ENCODE measurements around the gene ANK2.
A peak's percentile ranks its signal among the peaks of the same experiment; 100 is the strongest.

The ANK2 gene

DNA sequence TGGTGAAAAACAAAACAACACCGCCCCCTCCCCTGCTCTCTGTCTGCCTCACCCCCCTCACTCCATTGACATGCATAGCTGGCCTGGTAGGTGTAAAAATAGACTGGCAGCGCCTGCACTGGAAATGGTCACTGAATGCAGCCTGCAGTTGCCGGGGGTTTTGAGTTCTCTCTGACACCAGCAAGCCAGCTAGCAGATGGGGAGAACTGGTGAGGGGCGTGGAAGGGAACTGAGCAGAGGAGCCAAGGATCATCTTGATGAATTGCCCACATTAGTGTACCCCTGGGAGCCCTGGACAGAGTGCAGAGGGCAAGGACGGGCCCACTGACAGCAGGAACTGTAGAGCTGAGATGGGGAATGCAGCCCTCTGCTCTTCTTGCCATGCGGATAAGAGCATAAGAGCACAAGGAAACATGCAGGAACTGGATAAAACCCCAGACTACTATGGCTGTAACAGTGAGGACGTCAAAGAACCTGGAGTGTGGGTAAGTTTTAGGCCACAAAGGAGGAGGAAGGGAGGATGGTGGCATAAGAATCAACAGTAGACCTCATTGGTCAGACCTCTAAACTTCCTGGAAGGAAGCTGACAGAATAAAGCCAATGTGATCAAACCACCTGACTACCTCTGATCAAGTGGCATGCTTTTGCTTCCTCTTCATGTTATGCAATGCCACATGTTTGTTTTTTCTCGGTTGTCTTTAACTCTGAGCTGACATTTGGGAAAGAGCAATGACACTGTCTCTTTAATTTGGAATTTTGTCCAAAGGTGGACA, 96.3 kb downstream of the ANK2 start:
- H3K9me3 Mint-ChIP-seq = no peaks in the 10 kb centered on the region
- DNase-seq = no peak
- no peak overlapping the region for H3K4me3 Mint-ChIP-seq
- no peak overlapping the region for H3K27ac Mint-ChIP-seq
- ATAC-seq = no peak
- H3K4me1 Mint-ChIP-seq = peaks cover 6% of the 10 kb centered on the region
- H3K27me3 Mint-ChIP-seq = no peaks in the 10 kb centered on the region

- peak overlapping the region in 1 of 2 donors; percentile 82 for H3K27ac Mint-ChIP-seq
These were observed 97.5 kb downstream of the ANK2 start for GRCh38 chr4:113146876-113147358.

DNA sequence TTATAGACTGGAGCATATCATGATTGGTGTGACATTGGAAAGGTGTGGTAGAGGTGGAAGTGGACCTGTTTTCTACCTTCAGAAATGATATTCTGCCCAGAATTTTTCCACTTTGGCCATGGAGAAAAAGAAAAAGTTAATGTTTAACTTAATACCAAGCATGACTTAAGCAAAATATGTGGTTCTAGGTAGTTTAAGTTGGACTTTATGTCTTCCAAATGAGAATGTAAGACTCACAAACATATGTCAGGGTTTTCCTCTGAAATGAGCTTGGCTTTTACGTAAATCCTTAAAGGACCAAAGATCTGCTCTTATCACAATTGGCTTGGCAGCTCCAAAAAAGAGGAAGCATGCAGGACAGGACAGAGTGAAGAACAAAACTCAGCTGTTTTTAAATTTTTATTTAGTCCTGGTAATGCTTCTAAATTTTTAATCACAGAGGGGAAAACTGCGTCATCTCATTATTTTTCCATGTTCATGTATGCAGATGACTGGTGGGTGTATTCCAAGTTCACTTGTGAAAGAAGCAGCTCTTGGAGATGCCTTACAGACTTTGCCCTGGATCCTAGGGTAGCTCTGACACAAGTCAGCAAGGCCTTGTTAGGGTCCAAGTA, 98.2 kb downstream of the ANK2 start:
- Mint-ChIP-seq H3K27me3 (no peaks in the 10 kb centered on the region), H3K4me3 (no peak overlapping the region), H3K27ac (no peak overlapping the region), H3K9me3 (no peaks in the 10 kb centered on the region), H3K4me1 (peaks cover 6% of the 10 kb centered on the region)
- DNase-seq (no peak), ATAC-seq (no peak)

More at GRCh38 chr4:113146876-113147358, 97.5 kb downstream of the ANK2 start:
- no peaks in the 10 kb centered on the region for H3K9me3 Mint-ChIP-seq
- peak overlapping the region; percentile 58 to 65 for H3K4me3 Mint-ChIP-seq
- peaks cover 6% of the 10 kb centered on the region for H3K4me1 Mint-ChIP-seq
- H3K27me3 Mint-ChIP-seq = no peaks in the 10 kb centered on the region
- DNase-seq = peak in 1 of 2 donors; percentile 9
- peak; percentile 90 for ATAC-seq

DNA sequence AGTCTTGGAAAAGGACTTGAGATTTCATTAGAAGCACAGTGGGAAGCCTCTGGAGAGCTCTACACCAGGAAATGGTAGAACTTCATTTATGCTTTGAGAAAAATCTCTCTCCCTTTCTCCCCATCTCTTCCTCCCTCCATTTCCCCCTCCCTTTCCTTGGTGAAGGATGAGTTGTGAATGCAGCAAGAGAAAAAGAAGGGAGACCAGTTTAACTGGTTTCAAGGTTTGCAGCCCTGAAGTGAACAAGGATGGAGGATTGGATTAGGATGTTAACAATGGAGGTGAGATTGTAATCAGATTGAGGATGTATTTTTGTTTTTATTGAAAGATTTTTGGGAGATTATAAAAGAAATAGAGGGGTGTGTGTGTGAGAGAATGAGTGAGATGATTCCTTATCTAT, 99.5 kb downstream of the ANK2 start:
- DNase-seq (no peak), ATAC-seq (no peak)
- Mint-ChIP-seq H3K9me3 (no peaks in the 10 kb centered on the region), H3K27me3 (no peaks in the 10 kb centered on the region), H3K27ac (no peak overlapping the region), H3K4me1 (peaks cover 6% of the 10 kb centered on the region), H3K4me3 (no peak overlapping the region)

GRCh38 chr4:113153529-113154101, 104.2 kb downstream of the ANK2 start:
- Mint-ChIP-seq H3K9me3 (no peaks in the 10 kb centered on the region), H3K4me1 (no peaks in the 10 kb centered on the region), H3K27me3 (no peaks in the 10 kb centered on the region), H3K27ac (no peak overlapping the region), H3K4me3 (no peak overlapping the region)
- ATAC-seq (no peak), DNase-seq (no peak)

GRCh38 chr4:113154281-113154680, 104.8 kb downstream of the ANK2 start:
- Mint-ChIP-seq H3K27ac (no peak overlapping the region), H3K27me3 (no peaks in the 10 kb centered on the region), H3K4me3 (no peak overlapping the region), H3K9me3 (no peaks in the 10 kb centered on the region), H3K4me1 (no peaks in the 10 kb centered on the region)
- ATAC-seq (no peak), DNase-seq (no peak)

GRCh38 chr4:113157086-113157857, 107.8 kb downstream of the ANK2 start:
- no peak for DNase-seq
- no peaks in the 10 kb centered on the region for H3K4me1 Mint-ChIP-seq
- no peak for ATAC-seq
- H3K27me3 Mint-ChIP-seq = no peaks in the 10 kb centered on the region
- H3K27ac Mint-ChIP-seq = peak overlapping the region in 1 of 2 donors; percentile 34
- no peak overlapping the region for H3K4me3 Mint-ChIP-seq
- no peaks in the 10 kb centered on the region for H3K9me3 Mint-ChIP-seq

DNA sequence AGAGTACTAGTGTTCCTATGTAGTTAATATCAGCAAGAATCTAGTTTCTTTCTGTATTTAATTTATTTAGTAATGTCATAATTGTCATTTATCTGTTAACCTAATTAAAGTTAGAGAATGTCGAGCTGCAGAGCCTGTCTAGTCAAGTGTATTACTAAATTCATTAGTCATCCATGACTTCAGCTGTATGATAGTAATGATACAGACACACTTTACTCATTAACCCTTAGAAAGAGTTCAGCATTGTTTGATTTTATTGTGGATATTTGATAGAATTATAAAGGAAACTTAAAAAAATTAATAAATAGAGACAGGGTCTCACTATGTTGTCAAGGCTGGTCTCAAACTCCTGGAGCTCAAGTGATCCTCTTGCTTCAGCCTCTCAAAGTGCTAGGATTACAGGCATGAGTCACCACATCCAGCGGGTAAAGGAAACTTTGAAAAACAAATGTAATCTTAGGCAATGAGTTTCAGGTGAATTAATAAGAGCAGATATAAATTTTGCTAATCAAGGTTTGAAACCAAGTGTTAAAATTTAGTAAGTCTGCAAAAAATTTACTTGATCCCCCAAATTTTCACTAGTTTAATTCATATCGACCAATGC, 110.6 kb downstream of the ANK2 start:
- DNase-seq (no peak), ATAC-seq (no peak)
- Mint-ChIP-seq H3K9me3 (no peaks in the 10 kb centered on the region), H3K4me1 (no peaks in the 10 kb centered on the region), H3K27me3 (no peaks in the 10 kb centered on the region), H3K27ac (no peak overlapping the region), H3K4me3 (no peak overlapping the region)

DNA sequence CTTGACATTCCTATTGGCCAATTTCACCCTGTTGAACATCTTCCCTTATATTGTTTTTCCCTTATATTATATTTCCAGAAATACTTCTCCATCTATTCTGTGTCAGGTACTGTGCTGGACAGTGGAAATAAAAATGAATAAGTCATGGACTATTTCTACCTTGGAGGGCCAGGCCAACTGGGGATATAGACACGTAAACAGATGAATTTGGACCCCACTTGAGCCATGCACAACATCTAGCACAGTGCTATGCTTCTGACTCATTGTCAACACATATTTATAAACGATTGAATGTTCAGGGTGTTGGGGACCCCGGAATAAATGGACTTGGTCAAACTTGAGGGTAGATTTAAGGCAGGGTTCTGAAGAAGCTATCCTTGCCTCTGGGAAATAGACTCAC, 111.1 kb downstream of the ANK2 start:
- no peaks in the 10 kb centered on the region for H3K9me3 Mint-ChIP-seq
- H3K4me3 Mint-ChIP-seq = no peak overlapping the region
- H3K27ac Mint-ChIP-seq = no peak overlapping the region
- no peaks in the 10 kb centered on the region for H3K27me3 Mint-ChIP-seq
- DNase-seq (no peak), ATAC-seq (no peak)
- no peaks in the 10 kb centered on the region for H3K4me1 Mint-ChIP-seq

DNA sequence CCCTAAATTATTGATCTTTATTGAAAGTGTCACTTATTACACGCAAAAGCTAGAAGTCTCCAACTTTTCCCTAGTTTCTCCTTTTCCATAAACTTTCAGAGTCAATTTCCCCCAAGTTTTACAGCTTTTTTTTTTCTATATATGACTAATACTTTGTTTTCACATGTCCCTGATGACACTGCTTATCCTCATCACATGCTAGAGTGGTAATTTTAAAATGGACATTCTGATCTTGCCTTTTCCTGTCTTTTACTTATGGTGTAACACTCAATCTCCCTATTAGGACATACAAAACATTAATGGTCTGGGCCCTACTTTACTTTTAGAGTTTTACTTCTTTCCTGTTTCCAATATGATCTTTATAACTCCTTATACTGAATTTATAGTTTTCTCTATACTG, 112.6 kb downstream of the ANK2 start:
- no peak overlapping the region for H3K27ac Mint-ChIP-seq
- H3K27me3 Mint-ChIP-seq = no peaks in the 10 kb centered on the region
- DNase-seq (no peak), ATAC-seq (no peak)
- H3K9me3 Mint-ChIP-seq = no peaks in the 10 kb centered on the region
- H3K4me3 Mint-ChIP-seq = no peak overlapping the region
- H3K4me1 Mint-ChIP-seq = no peaks in the 10 kb centered on the region

DNA sequence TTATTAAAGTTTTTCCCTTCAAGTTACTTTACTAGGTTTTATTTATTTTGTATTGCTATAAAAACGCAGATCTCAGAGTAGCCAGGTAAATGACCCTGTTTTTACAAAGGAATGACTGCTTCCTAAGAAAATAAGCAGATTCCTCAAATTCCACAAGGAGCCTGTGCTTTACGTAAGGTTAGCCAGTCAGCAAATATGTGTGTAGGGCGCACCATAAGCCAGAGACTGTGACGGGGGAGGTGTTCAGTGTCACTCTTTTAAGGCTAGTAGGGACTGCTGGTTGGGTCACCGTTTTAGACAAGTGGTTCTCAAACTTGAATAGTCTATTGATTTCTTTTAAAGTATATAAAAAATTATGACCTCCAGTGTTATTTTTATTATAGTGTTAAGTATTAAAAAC, 119.9 kb downstream of the ANK2 start:
- ATAC-seq (no peak), DNase-seq (no peak)
- H3K27me3 Mint-ChIP-seq = no peaks in the 10 kb centered on the region
- no peak overlapping the region for H3K27ac Mint-ChIP-seq
- H3K4me1 Mint-ChIP-seq = no peaks in the 10 kb centered on the region
- no peak overlapping the region for H3K4me3 Mint-ChIP-seq
- no peaks in the 10 kb centered on the region for H3K9me3 Mint-ChIP-seq

- Mint-ChIP-seq H3K27me3 (no peaks in the 10 kb centered on the region), H3K4me3 (no peak overlapping the region), H3K4me1 (no peaks in the 10 kb centered on the region), H3K9me3 (no peaks in the 10 kb centered on the region), H3K27ac (no peak overlapping the region)
- no peak for ATAC-seq
- no peak for DNase-seq
These were observed 120.8 kb downstream of the ANK2 start for GRCh38 chr4:113170115-113170804.

DNA sequence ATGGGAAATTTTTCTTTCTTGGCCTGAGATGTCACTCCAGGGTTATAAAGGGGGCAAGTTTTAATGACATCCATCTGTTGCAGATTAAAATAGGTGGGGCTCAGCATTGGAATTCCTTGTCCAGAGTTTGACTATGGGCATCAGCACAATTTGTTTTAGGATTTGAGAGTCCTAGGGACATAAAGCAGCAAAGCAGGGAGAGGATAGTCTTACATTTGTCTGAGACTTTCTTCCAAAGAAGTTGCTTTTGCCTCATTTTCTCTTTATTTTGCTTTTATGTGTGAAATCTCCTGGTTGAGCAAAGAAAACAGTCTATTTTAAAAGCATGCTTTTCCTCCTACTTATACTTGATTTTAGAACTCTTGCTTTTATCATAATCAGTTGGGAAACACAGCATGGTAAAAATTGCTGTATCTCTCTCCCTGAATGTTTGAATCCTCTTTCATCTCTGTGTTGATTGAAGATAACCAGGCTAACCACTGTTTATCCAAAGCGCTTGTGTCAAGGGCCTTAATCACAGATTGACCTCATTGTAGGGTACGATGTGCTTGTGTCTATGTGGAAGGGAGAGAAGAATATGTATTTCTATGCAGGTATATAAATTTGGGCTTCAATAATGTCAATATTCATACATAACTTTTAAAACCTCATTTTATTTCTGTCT, 121.5 kb downstream of the ANK2 start:
- Mint-ChIP-seq H3K27ac (no peak overlapping the region), H3K9me3 (no peaks in the 10 kb centered on the region), H3K27me3 (no peaks in the 10 kb centered on the region), H3K4me3 (no peak overlapping the region), H3K4me1 (no peaks in the 10 kb centered on the region)
- DNase-seq (no peak), ATAC-seq (no peak)

DNA sequence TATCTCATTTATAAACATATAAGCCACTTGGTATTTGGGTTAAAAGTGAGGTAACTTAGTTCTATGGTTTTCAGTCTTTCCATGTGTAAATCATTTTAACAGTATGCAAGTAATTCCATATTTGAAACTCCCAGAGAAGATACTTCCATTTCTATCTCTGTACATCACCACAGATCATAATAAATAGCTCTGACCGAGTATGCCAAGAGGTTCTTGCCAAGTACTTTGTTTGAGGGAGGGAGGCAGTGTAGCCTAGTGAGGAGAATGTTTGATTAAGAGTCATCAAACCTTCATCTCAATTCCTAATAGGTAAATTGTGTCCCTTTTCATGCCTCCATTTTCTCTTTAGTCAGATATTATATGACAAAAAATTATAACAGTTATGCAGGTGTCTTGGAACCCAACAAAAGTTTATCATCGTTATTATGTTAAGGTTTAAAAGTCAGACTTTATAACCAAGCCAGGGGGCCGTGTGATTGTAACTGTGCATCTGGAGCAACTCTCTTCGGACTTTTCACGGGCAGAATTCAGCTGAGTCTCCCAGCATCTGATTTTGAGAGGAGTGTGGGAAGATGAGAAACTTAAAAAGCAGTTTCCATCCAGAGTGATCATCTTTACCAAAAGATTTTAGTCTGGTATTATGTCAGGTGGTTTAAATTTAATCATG, 123.8 kb downstream of the ANK2 start:
- Mint-ChIP-seq H3K4me3 (no peak overlapping the region), H3K27me3 (no peaks in the 10 kb centered on the region), H3K9me3 (no peaks in the 10 kb centered on the region), H3K27ac (no peak overlapping the region), H3K4me1 (no peaks in the 10 kb centered on the region)
- DNase-seq (no peak), ATAC-seq (no peak)

Measured in stimulated activated naive CD8-positive, alpha-beta T cell treated with anti-CD3 and anti-CD28 coated beads, Interleukin-15, amount 100 ng/mL, for 72 hours (primary cell).